Lung (tissue), 12 donors: Measurements from ENCODE around the gene MAG. TPM values are rescaled to one million over a fixed set of nuclear protein-coding genes. Genes with fewer than 3 reads are reported as not detected.

ENCODE experiments used
- ATAC-seq: fragments of 200-7000 bp; cut with Tn5 transposase; one replicate; pipeline ENCODE4 v1.9.1; 2020; ENCODE audit warnings: moderate number of reproducible peaks; ENCODE audit not compliant: insufficient read depth, low FRiP score
- DNase-seq, 3 donors: peaks; one replicate each; pipeline ENCODE4 v3.0.0-alpha.2; 2013 to 2017
- H3K27ac ChIP-seq, 2 donors: one replicate each; pipeline ENCODE4 v1.5.1; 2013; ENCODE audit warnings: mild to moderate bottlenecking in 2 of 2, moderate library complexity in 2 of 2, control low read depth in 1 of 2, inconsistent platforms in 1 of 2, low read depth in 1 of 2, low read length in 1 of 2
- H3K27me3 ChIP-seq, 3 donors: one replicate each; pipeline ENCODE4 v1.5.1; 2013; ENCODE audit warnings: low read length in 2 of 3; ENCODE audit not compliant: control insufficient read depth in 3 of 3, insufficient read depth in 3 of 3
- H3K36me3 ChIP-seq, 4 donors: one replicate each; pipeline ENCODE4 v1.5.1; 2013; ENCODE audit warnings: low read length in 4 of 4, mild to moderate bottlenecking in 1 of 4, moderate library complexity in 1 of 4; ENCODE audit not compliant: control insufficient read depth in 4 of 4, insufficient read depth in 4 of 4
- H3K4me1 ChIP-seq, 5 donors: one replicate each; pipeline ENCODE4 v1.5.1; 2013; ENCODE audit warnings: low read length in 5 of 5, mild to moderate bottlenecking in 2 of 5, moderate library complexity in 1 of 5; ENCODE audit not compliant: control insufficient read depth in 5 of 5, insufficient read depth in 5 of 5
- H3K4me3 ChIP-seq: one replicate; pipeline ENCODE4 v1.5.1; 2013; ENCODE audit warnings: mild to moderate bottlenecking, control low read depth, moderate library complexity
- H3K9ac ChIP-seq, 2 donors: one replicate each; pipeline ENCODE4 v1.5.1; 2013; ENCODE audit warnings: low read length in 2 of 2, control low read depth in 1 of 2; ENCODE audit not compliant: insufficient read depth in 1 of 2
- H3K9me3 ChIP-seq, 4 donors: one replicate each; pipeline ENCODE4 v1.5.1; 2013; ENCODE audit warnings: low read length in 3 of 4, mild to moderate bottlenecking in 1 of 4, moderate library complexity in 1 of 4; ENCODE audit not compliant: control insufficient read depth in 4 of 4, insufficient read depth in 3 of 4
- WGBS, 2 donors: extraction: QIAGEN DNeasy Blood & Tissue Kit; methylation state at CpG; one replicate each; pipeline ENCODE4 v1.1.7; 2013; 5-methylcytosine and 5-hydroxymethylcytosine counted together
- polyA plus RNA-seq, 2 donors: library from polyadenylated mRNA; stranded (reverse); fragments of 200-250 nt; gene quantifications; one replicate each; pipeline ENCODE4 v1.2.1, GENCODE V29; 2013
- total RNA-seq, 2 donors: library from RNA; depleted of rRNA in 1 of 2; stranded (reverse); fragments of >200 nt in 1 of 2; gene quantifications; one replicate each; pipeline ENCODE4 v1.2.1, GENCODE V29; 2014 to 2021
- TF ChIP-seq, protein P1 (sequence below): IDR thresholded peaks from 2 replicates; pipeline ENCODE4 v1.5.1; 2012; ENCODE audit warnings: mild to moderate bottlenecking; ENCODE audit errors: control extremely low read depth, extremely low read depth
- donor health status: control.
- donor health status: control.
- donor health status: Bipolar disorder and iron deficiency.
- donor health status: healthy.
- donor health status: DM: yes; HTN: yes; CAD: no.

MAG gene
- total and polyA plus RNA-seq, 4 donors, result 0.08 to 8.8 (median 1.9) TPM

DNA sequence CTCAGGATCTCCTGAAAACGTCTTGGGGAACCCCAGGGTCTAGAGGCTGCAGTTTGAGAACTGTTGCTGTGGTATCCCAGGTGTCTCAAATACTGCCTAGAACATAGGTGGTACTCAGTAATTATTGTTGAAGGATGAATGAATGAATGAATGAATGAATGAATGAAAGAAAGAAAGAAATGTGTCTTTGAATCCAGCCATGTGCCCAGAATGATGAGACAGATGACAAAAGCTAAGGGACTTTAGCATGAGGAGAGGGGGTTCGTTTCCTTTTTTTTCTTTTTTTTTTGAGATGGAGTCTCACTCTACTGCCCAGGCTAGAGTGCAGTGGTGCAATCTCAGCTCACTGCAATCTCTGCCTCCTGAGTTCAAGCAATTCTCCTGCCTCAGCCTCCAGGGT lies 35.4 kb upstream of the MAG start:
- Histone ChIP-seq H3K27ac (no peak overlapping the region), H3K36me3 (peaks cover 0 to 7% (median 0%) of the 10 kb centered on the region in 4 donors), H3K9me3 (no peaks in the 10 kb centered on the region), H3K4me1 (peaks cover 0 to 12% (median 0%) of the 10 kb centered on the region in 5 donors), H3K4me3 (no peak overlapping the region), H3K9ac (no peak overlapping the region), H3K27me3 (no peaks in the 10 kb centered on the region)
- 69 to 75% methylated on average over 2 of the region's 2 CpGs for WGBS, 2 donors
- TF ChIP-seq, protein P1, sequence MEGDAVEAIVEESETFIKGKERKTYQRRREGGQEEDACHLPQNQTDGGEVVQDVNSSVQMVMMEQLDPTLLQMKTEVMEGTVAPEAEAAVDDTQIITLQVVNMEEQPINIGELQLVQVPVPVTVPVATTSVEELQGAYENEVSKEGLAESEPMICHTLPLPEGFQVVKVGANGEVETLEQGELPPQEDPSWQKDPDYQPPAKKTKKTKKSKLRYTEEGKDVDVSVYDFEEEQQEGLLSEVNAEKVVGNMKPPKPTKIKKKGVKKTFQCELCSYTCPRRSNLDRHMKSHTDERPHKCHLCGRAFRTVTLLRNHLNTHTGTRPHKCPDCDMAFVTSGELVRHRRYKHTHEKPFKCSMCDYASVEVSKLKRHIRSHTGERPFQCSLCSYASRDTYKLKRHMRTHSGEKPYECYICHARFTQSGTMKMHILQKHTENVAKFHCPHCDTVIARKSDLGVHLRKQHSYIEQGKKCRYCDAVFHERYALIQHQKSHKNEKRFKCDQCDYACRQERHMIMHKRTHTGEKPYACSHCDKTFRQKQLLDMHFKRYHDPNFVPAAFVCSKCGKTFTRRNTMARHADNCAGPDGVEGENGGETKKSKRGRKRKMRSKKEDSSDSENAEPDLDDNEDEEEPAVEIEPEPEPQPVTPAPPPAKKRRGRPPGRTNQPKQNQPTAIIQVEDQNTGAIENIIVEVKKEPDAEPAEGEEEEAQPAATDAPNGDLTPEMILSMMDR, result no peak
- DNase-seq, result no peak
- no peak for ATAC-seq

DNA sequence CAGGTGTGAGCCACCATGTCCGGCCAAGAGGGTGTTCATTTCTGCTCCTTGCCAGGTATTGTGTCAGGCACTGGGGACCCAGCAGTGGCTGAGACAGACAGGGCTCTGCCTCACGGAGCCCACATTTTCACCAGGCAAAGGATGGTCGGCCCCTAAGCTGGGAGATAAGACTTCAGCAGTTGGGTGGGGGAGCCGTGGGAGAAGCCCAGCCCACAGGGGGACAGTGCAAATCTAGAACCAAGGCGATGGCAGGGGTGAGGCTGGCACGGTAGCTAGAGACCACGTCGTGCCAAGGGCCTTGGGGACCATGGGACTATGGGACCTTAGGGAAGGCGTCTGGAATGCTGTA lies 34.9 kb upstream of the MAG start:
- DNase-seq (no peak), ATAC-seq (no peak)
- H3K4me3 ChIP-seq, result no peak overlapping the region
- no peak overlapping the region for H3K9ac ChIP-seq
- TF ChIP-seq, protein P1, result no peak
- H3K4me1 ChIP-seq, result peaks cover 0 to 12% (median 0%) of the 10 kb centered on the region in 5 donors
- no peaks in the 10 kb centered on the region for H3K27me3 ChIP-seq
- no peaks in the 10 kb centered on the region for H3K9me3 ChIP-seq
- H3K27ac ChIP-seq, result no peak overlapping the region
- peaks cover 0 to 6% (median 0%) of the 10 kb centered on the region in 4 donors for H3K36me3 ChIP-seq
- WGBS, 2 donors, result 81 to 84% methylated on average over 9 of the region's 9 CpGs

DNA sequence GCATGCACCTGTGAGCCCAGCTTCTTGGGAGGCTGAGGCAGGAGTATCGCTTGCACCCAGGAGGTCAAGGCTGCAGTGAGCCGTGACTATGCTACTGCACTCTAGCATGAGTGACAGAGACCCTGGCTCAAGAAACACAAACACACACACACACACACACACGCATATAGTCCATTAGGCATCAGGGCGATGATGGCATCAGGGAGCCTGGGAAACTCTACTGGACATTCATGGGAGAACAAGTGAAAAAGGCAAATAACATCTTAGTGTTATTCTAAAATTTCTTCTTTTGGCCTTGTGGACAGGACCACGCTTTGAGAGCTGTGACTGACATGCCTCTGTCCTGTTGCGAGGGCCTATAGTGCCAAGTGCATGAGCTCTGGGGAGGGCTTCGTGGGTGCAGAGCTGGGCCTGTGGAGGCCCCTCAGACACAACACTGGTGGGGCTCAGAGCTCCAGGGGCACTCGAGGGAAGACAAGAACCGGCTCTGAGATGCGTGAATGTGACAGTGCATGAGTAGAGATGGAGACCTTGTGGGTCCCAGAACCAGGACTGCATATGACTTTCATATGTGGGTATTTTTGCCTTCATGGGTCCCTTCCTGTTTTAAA lies 31.2 kb upstream of the MAG start:
- Histone ChIP-seq H3K4me1 (peaks cover 0 to 10% (median 3%) of the 10 kb centered on the region in 5 donors), H3K9me3 (no peaks in the 10 kb centered on the region), H3K4me3 (no peak overlapping the region), H3K27me3 (no peaks in the 10 kb centered on the region), H3K9ac (no peak overlapping the region), H3K27ac (no peak overlapping the region), H3K36me3 (peaks cover 0 to 7% (median 0%) of the 10 kb centered on the region in 4 donors)
- TF ChIP-seq, protein P1, result no peak
- DNase-seq (no peak), ATAC-seq (no peak)
- 86 to 87% methylated on average over 10 of the region's 10 CpGs for whole genome bisulfite sequencing, 2 donors
